Naive thymus-derived CD4-positive, alpha-beta T cell (primary cell): ENCODE results near the gene CTNNB1. TPM values are rescaled to one million over a fixed set of nuclear protein-coding genes. Genes with fewer than 3 reads are reported as not detected.
A peak's percentile ranks its signal among the peaks of the same experiment; 100 is the strongest.

ENCODE experiments used
- ATAC-seq: fragments of 150-1000 bp; cut with Tn5 transposase; 2 replicates; pipeline ENCODE4 v1.10.0; 2021; ENCODE audit warnings: mild to moderate bottlenecking, moderate library complexity
- CTCF ChIA-PET: fragments of 350-600 bp; sonication (Branson Sonifier 250); formaldehyde crosslinking; loops from one replicate; lab custom pipeline; 2021; ENCODE audit warnings: antibody characterized with exemption; lab: Charles Lee
- POLR2A ChIA-PET: fragments of 350-600 bp; sonication (Branson Sonifier 250); formaldehyde crosslinking; loops from one replicate; lab custom pipeline; 2021; ENCODE audit warnings: antibody characterized with exemption, inconsistent platforms; lab: Charles Lee
- DNase-seq, 9 donors: peaks; one replicate each; pipeline versions ENCODE4 v3.0.0 to v3.0.0-alpha.2; 2020 to 2022; ENCODE audit warnings: mixed read lengths in 1 of 9
- H3K27ac ChIP-seq: one replicate; pipeline ENCODE4 v1.7.0; 2013; ENCODE audit warnings: mild to moderate bottlenecking, low read depth, low read length, moderate library complexity
- H3K27me3 ChIP-seq, 2 donors: one replicate each; pipeline ENCODE4 v1.7.0; 2013; ENCODE audit warnings: low read length in 2 of 2, mild to moderate bottlenecking in 2 of 2, moderate library complexity in 2 of 2; ENCODE audit not compliant: control insufficient read depth in 2 of 2, insufficient read depth in 2 of 2
- H3K36me3 ChIP-seq, 3 experiments: 1 replicate in 2 of 3; 2 replicates in 1 of 3; pipeline ENCODE4 v1.7.0; 2013; ENCODE audit warnings: low read length in 3 of 3, mild to moderate bottlenecking in 3 of 3, moderate library complexity in 1 of 3; ENCODE audit not compliant: insufficient read depth in 3 of 3, control insufficient read depth in 2 of 3
- H3K4me1 ChIP-seq, 2 donors: one replicate each; pipeline ENCODE4 v1.7.0; 2013; ENCODE audit warnings: low read length in 2 of 2, mild to moderate bottlenecking in 2 of 2, moderate library complexity in 1 of 2; ENCODE audit not compliant: control insufficient read depth in 2 of 2, insufficient read depth in 2 of 2
- H3K4me3 ChIP-seq: 2 replicates; pipeline ENCODE4 v1.7.0; 2013; ENCODE audit warnings: mild to moderate bottlenecking, low read length
- H3K9me3 ChIP-seq, 3 experiments: 1 replicate in 2 of 3; 2 replicates in 1 of 3; pipeline ENCODE4 v1.7.0; 2013; ENCODE audit warnings: low read length in 3 of 3; ENCODE audit not compliant: control insufficient read depth in 2 of 3
- H3K27ac Mint-ChIP-seq, 9 donors: one replicate each; pipeline ENCODE4 v1.8.0; 2020 to 2022; ENCODE audit warnings: mixed read lengths in 9 of 9, mild to moderate bottlenecking in 8 of 9, moderate library complexity in 5 of 9, inconsistent platforms in 2 of 9
- H3K27me3 Mint-ChIP-seq, 5 donors: one replicate each; pipeline ENCODE4 v1.8.0; 2021 to 2022; ENCODE audit warnings: mixed read lengths in 5 of 5, mild to moderate bottlenecking in 1 of 5
- H3K36me3 Mint-ChIP-seq, 5 donors: one replicate each; pipeline ENCODE4 v1.8.0; 2020 to 2022; ENCODE audit warnings: mixed read lengths in 5 of 5, mild to moderate bottlenecking in 3 of 5, inconsistent platforms in 1 of 5
- H3K4me1 Mint-ChIP-seq, 7 donors: one replicate each; pipeline ENCODE4 v1.8.0; 2020 to 2022; ENCODE audit warnings: mixed read lengths in 7 of 7, mild to moderate bottlenecking in 3 of 7, inconsistent platforms in 1 of 7
- H3K4me3 Mint-ChIP-seq, 10 donors: one replicate each; pipeline ENCODE4 v1.8.0; 2020 to 2022; ENCODE audit warnings: mild to moderate bottlenecking in 10 of 10, mixed read lengths in 10 of 10, moderate library complexity in 6 of 10, inconsistent platforms in 2 of 10
- H3K9me3 Mint-ChIP-seq, 11 donors: one replicate each; pipeline ENCODE4 v1.8.0; 2020 to 2022; ENCODE audit warnings: mixed read lengths in 11 of 11, mild to moderate bottlenecking in 4 of 11, inconsistent platforms in 1 of 11, moderate library complexity in 1 of 11
- intact Hi-C, 2 donors: fragments of 100-400 bp; cut with micrococcal nuclease; formaldehyde crosslinking; loops; one replicate each; pipeline ENCODE4 v1.15.1; 2023
- polyA plus RNA-seq, 2 donors: library from polyadenylated mRNA; unstranded; fragments of 300-500 nt; fragmentation: Illumina TruSeq; gene quantifications; one replicate each; pipeline ENCODE4 v1.2.3, GENCODE V29; 2021
- total RNA-seq, 6 experiments: library from RNA in 5 of 6; stranded (reverse) in 5 of 6; gene quantifications; 1 replicate in 5 of 6; 2 replicates in 1 of 6; pipeline ENCODE4 v1.2.3 and lab custom pipeline; 2021 to 2026

Gene CTNNB1
- total and polyA plus RNA-seq, 7 experiments from 2014 or later, result 40.5 to 227 (median 160) TPM

GRCh38 chr3:41239587-41239986 lies 40.3 kb downstream of the CTNNB1 start:
- no peak for DNase-seq
- Histone ChIP-seq H3K9me3 (no peaks in the 10 kb centered on the region), H3K36me3 (peaks cover 36 to 47% (median 42%) of the 10 kb centered on the region in 3 experiments), H3K4me3 (no peak overlapping the region), H3K4me1 (no peaks in the 10 kb centered on the region), H3K27ac (no peak overlapping the region), H3K27me3 (no peaks in the 10 kb centered on the region)
- H3K4me3 Mint-ChIP-seq, result no peak overlapping the region
- H3K9me3 Mint-ChIP-seq, result no peaks in the 10 kb centered on the region
- no peaks in the 10 kb centered on the region for H3K27me3 Mint-ChIP-seq
- peak overlapping the region in 3 of 9 donors; percentile 4 to 47 (median 40) for H3K27ac Mint-ChIP-seq
- intact Hi-C loops, result loop anchor here (2.0 to 5.0 kb wide), 2 partner anchors 37 to 39 kb away; no protein-coding TSS in a partner anchor
- peaks cover 0 to 4% (median 0%) of the 10 kb centered on the region in 7 donors for H3K4me1 Mint-ChIP-seq
- no peak for ATAC-seq
- ChIA-PET POLR2A (interaction anchor here (0.5 to 1.1 kb wide), 3 partner anchors 25 to 41 kb away, joined by 3 read pairs; partner anchors contain the start of gene CTNNB1), CTCF (interaction anchor here (0.5 kb wide), 1 partner anchor 98 kb away, joined by 3 read pairs; no protein-coding TSS in a partner anchor)
- peaks cover 9 to 49% (median 33%) of the 10 kb centered on the region in 5 donors for H3K36me3 Mint-ChIP-seq

- Mint-ChIP-seq H3K27me3 (no peaks in the 10 kb centered on the region), H3K4me1 (peaks cover 0 to 4% (median 0%) of the 10 kb centered on the region in 7 donors), H3K36me3 (peaks cover 9 to 41% (median 22%) of the 10 kb centered on the region in 5 donors), H3K27ac (peak overlapping the region in 1 of 9 donors; percentile 46), H3K4me3 (no peak overlapping the region), H3K9me3 (no peaks in the 10 kb centered on the region)
- ATAC-seq, result no peak
- Histone ChIP-seq H3K36me3 (peaks cover 26 to 31% (median 30%) of the 10 kb centered on the region in 3 experiments), H3K9me3 (no peaks in the 10 kb centered on the region), H3K27ac (no peak overlapping the region), H3K27me3 (no peaks in the 10 kb centered on the region), H3K4me1 (no peaks in the 10 kb centered on the region), H3K4me3 (no peak overlapping the region)
- ChIA-PET POLR2A (interaction anchor here (0.7 kb wide), 1 partner anchor 10 kb away, joined by 3 read pairs; no protein-coding TSS in a partner anchor), CTCF (no interaction called here)
- intact Hi-C loops, result no loop called here
- DNase-seq, result no peak
Measured at GRCh38 chr3:41241161-41241560, 41.9 kb downstream of the CTNNB1 start.

- Mint-ChIP-seq H3K36me3 (peaks cover 9 to 33% (median 20%) of the 10 kb centered on the region in 5 donors), H3K9me3 (no peaks in the 10 kb centered on the region), H3K27ac (peak overlapping the region in 6 of 9 donors; percentile 7 to 60 (median 40)), H3K4me3 (no peak overlapping the region), H3K4me1 (peaks cover 0 to 3% (median 0%) of the 10 kb centered on the region in 7 donors), H3K27me3 (no peaks in the 10 kb centered on the region)
- Histone ChIP-seq H3K4me1 (no peaks in the 10 kb centered on the region), H3K27ac (no peak overlapping the region), H3K36me3 (peaks cover 23 to 24% (median 23%) of the 10 kb centered on the region in 3 experiments), H3K4me3 (no peak overlapping the region), H3K27me3 (no peaks in the 10 kb centered on the region), H3K9me3 (no peaks in the 10 kb centered on the region)
- DNase-seq (no peak), ATAC-seq (peak; percentile 14)
- intact Hi-C loops, result no loop called here
- CTCF ChIA-PET, result no interaction called here
- POLR2A ChIA-PET, result interaction anchor here (0.7 kb wide), 1 partner anchor 9 kb away, joined by 3 read pairs; no protein-coding TSS in a partner anchor
Measured at GRCh38 chr3:41241800-41242571, 42.7 kb downstream of the CTNNB1 start.

- no peak overlapping the region for H3K27ac ChIP-seq
- no peaks in the 10 kb centered on the region for H3K4me1 ChIP-seq
- ATAC-seq (peak; percentile 13), DNase-seq (no peak)
- intact Hi-C loops, result no loop called here
- H3K4me3 ChIP-seq, result no peak overlapping the region
- ChIA-PET CTCF (no interaction called here), POLR2A (interaction anchor here (1.0 kb wide), 1 partner anchor 18 kb away, joined by 3 read pairs; no protein-coding TSS in a partner anchor)
- Mint-ChIP-seq H3K27ac (peak overlapping the region in 6 of 9 donors; percentile 28 to 77 (median 51)), H3K4me3 (no peak overlapping the region), H3K4me1 (no peaks in the 10 kb centered on the region), H3K36me3 (peaks cover 3 to 25% (median 11%) of the 10 kb centered on the region in 5 donors), H3K27me3 (no peaks in the 10 kb centered on the region), H3K9me3 (no peaks in the 10 kb centered on the region)
- peaks cover 11 to 19% (median 14%) of the 10 kb centered on the region in 3 experiments for H3K36me3 ChIP-seq
- H3K27me3 ChIP-seq, result no peaks in the 10 kb centered on the region
- H3K9me3 ChIP-seq, result no peaks in the 10 kb centered on the region
Measured at GRCh38 chr3:41243183-41243582, 43.9 kb downstream of the CTNNB1 start.

- no peaks in the 10 kb centered on the region for H3K4me1 Mint-ChIP-seq
- intact Hi-C loops, result no loop called here
- peaks cover 0 to 6% (median 0%) of the 10 kb centered on the region in 3 experiments for H3K36me3 ChIP-seq
- no peak overlapping the region for H3K4me3 Mint-ChIP-seq
- no peak overlapping the region for H3K27ac ChIP-seq
- H3K36me3 Mint-ChIP-seq, result peaks cover 0 to 11% (median 0%) of the 10 kb centered on the region in 5 donors
- H3K27ac Mint-ChIP-seq, result peak overlapping the region in 3 of 9 donors; percentile 13 to 52 (median 46)
- POLR2A ChIA-PET, result no interaction called here
- H3K27me3 ChIP-seq, result no peaks in the 10 kb centered on the region
- no peaks in the 10 kb centered on the region for H3K27me3 Mint-ChIP-seq
- H3K4me1 ChIP-seq, result no peaks in the 10 kb centered on the region
- no peak overlapping the region for H3K4me3 ChIP-seq
- ATAC-seq (no peak), DNase-seq (no peak)
- CTCF ChIA-PET, result no interaction called here
- no peaks in the 10 kb centered on the region for H3K9me3 Mint-ChIP-seq
- H3K9me3 ChIP-seq, result no peaks in the 10 kb centered on the region
Measured at GRCh38 chr3:41244620-41245336, 45.5 kb downstream of the CTNNB1 start.

- no peak overlapping the region for H3K4me3 Mint-ChIP-seq
- CTCF ChIA-PET, result no interaction called here
- ATAC-seq (no peak), DNase-seq (no peak)
- no peak overlapping the region for H3K4me3 ChIP-seq
- intact Hi-C loops, result no loop called here
- no peaks in the 10 kb centered on the region for H3K36me3 ChIP-seq
- peaks cover 0 to 8% (median 1%) of the 10 kb centered on the region in 11 donors for H3K9me3 Mint-ChIP-seq
- H3K4me1 ChIP-seq, result no peaks in the 10 kb centered on the region
- H3K27ac ChIP-seq, result no peak overlapping the region
- no peaks in the 10 kb centered on the region for H3K27me3 ChIP-seq
- no peaks in the 10 kb centered on the region for H3K4me1 Mint-ChIP-seq
- peaks cover 0 to 4% (median 0%) of the 10 kb centered on the region in 5 donors for H3K27me3 Mint-ChIP-seq
- H3K36me3 Mint-ChIP-seq, result peaks cover 0 to 19% (median 5%) of the 10 kb centered on the region in 5 donors
- H3K27ac Mint-ChIP-seq, result no peak overlapping the region
- no peaks in the 10 kb centered on the region for H3K9me3 ChIP-seq
- POLR2A ChIA-PET, result no interaction called here
Measured at GRCh38 chr3:41247055-41248004, 48.0 kb downstream of the CTNNB1 start.
